ENCODE measurements around the gene MYH14. TPM values are rescaled to one million over a fixed set of nuclear protein-coding genes. Genes with fewer than 3 reads are reported as not detected.

MYH14 gene
- total RNA-seq, 2 experiments from 2014 or later = not detected

DNA sequence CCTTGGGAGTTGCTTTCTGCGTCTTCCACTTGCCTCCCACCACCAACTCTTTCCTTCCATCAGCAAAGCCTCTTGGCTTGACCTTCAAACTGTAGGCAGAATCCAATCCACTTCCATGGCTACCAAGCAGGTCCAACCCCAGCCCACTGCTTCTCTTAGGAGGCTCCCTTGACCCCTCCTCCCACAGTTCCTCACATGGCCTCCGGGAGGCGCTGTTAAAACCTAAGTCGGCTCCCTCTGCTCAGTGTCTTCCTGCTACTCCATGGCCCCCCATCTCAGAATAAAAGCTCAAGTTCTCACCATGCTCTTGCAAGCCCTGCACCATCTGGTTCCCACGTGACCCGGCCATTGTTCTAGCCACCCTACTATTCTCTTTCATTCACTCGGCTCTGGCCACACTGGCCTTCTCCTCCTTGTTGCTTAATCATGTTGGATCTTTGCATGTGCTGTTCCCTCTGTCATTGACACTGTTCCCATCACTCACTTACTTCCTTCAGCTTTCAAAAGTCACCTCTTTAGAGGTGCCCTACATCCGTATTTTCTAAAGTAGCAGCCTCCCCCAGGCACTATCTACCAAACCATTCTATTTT is 47.8 kb upstream of the MYH14 start:
- intact Hi-C loops (cut with micrococcal nuclease; ENCODE audit: unreplicated experiment) = no loop called here

DNA sequence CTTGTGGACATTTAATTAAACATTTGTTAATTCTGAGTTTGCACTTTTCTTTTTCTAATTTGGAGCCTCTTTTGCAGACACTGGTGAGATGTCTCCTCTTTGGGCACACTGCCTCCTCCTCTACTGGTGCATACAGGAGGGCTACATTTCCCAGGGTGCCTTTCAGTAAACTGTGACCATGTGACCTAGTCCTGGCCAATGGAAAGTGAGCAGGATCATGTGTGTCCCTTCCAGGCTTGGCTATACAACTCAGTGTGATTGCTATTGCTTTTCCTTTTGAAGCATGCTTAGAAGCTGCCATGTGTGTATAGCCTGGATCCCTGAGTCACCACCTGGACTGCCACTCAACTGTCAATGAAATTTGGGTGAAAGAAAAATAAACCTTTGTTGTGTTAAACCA is 44.8 kb upstream of the MYH14 start:
- intact Hi-C loops (cut with micrococcal nuclease; ENCODE audit: unreplicated experiment) = no loop called here
- no peaks in the 10 kb centered on the region for H3K9me3 ChIP-seq (ENCODE audit: low read length)
- H3K9me2 ChIP-seq (ENCODE audit: insufficient read depth, low read length) = no peaks in the 10 kb centered on the region
- TF ChIP-seq, protein P1, sequence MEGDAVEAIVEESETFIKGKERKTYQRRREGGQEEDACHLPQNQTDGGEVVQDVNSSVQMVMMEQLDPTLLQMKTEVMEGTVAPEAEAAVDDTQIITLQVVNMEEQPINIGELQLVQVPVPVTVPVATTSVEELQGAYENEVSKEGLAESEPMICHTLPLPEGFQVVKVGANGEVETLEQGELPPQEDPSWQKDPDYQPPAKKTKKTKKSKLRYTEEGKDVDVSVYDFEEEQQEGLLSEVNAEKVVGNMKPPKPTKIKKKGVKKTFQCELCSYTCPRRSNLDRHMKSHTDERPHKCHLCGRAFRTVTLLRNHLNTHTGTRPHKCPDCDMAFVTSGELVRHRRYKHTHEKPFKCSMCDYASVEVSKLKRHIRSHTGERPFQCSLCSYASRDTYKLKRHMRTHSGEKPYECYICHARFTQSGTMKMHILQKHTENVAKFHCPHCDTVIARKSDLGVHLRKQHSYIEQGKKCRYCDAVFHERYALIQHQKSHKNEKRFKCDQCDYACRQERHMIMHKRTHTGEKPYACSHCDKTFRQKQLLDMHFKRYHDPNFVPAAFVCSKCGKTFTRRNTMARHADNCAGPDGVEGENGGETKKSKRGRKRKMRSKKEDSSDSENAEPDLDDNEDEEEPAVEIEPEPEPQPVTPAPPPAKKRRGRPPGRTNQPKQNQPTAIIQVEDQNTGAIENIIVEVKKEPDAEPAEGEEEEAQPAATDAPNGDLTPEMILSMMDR (conservative IDR thresholded peaks at IDR 0.05; ENCODE audit: low read length) = no peak
- no peak for TF ChIP-seq EZH2phosphoT487 (IDR thresholded peaks at IDR 0.05; ENCODE audit: borderline replicate concordance, low read depth, low read length)
- ChIA-PET POLR2A (no interaction called here), CTCF (ENCODE audit: unreplicated experiment) (no interaction called here)
- H2AFZ ChIP-seq (ENCODE audit: low read length) = no peak overlapping the region
- BruUV-seq (replicated peaks) = no TSS peak
- H3K27ac ChIP-seq (ENCODE audit: low read depth, low read length, poor library complexity, severe bottlenecking) = no peak overlapping the region
- no peaks in the 10 kb centered on the region for H3K79me2 ChIP-seq (ENCODE audit: insufficient read depth, low read depth, low read length)
- H3K4me3 ChIP-seq (ENCODE audit: low read depth, low read length, poor library complexity, severe bottlenecking) = no peak overlapping the region
- H3K4me1 ChIP-seq (ENCODE audit: insufficient read depth, low read length, poor library complexity, severe bottlenecking) = no peaks in the 10 kb centered on the region
- no peak overlapping the region for H3K4me2 ChIP-seq (ENCODE audit: low read length)
- H4K20me1 ChIP-seq (ENCODE audit: insufficient read depth, low read length) = no peaks in the 10 kb centered on the region
- peak; percentile 5 for DNase-seq (ENCODE audit: low spot score)
- H3K36me3 ChIP-seq (ENCODE audit: insufficient read depth, low read length) = no peaks in the 10 kb centered on the region

More for the DNA sequence above, 47.8 kb upstream of the MYH14 start:
- no peak for DNase-seq (ENCODE audit: low spot score)
- Histone ChIP-seq H3K4me3 (ENCODE audit: low read depth, low read length, poor library complexity, severe bottlenecking) (no peak overlapping the region), H3K79me2 (ENCODE audit: insufficient read depth, low read depth, low read length) (no peaks in the 10 kb centered on the region), H3K4me1 (ENCODE audit: insufficient read depth, low read length, poor library complexity, severe bottlenecking) (no peaks in the 10 kb centered on the region), H3K9me3 (ENCODE audit: low read length) (no peaks in the 10 kb centered on the region), H3K27ac (ENCODE audit: low read depth, low read length, poor library complexity, severe bottlenecking) (no peak overlapping the region), H3K36me3 (ENCODE audit: insufficient read depth, low read length) (no peaks in the 10 kb centered on the region), H2AFZ (ENCODE audit: low read length) (no peak overlapping the region), H4K20me1 (ENCODE audit: insufficient read depth, low read length) (no peaks in the 10 kb centered on the region), H3K9me2 (ENCODE audit: insufficient read depth, low read length) (no peaks in the 10 kb centered on the region), H3K4me2 (ENCODE audit: low read length) (no peak overlapping the region)
- no TSS peak for BruUV-seq (replicated peaks)
- TF ChIP-seq EZH2phosphoT487 (IDR thresholded peaks at IDR 0.05; ENCODE audit: borderline replicate concordance, low read depth, low read length) = no peak
- TF ChIP-seq, protein P1 (conservative IDR thresholded peaks at IDR 0.05; ENCODE audit: low read length) = peak; percentile 64
- CTCF ChIA-PET (ENCODE audit: unreplicated experiment) = interaction anchor here (0.6 kb wide), 1 partner anchor 1663 kb away, joined by 3 read pairs; no protein-coding TSS in a partner anchor
- POLR2A ChIA-PET = no interaction called here

DNA sequence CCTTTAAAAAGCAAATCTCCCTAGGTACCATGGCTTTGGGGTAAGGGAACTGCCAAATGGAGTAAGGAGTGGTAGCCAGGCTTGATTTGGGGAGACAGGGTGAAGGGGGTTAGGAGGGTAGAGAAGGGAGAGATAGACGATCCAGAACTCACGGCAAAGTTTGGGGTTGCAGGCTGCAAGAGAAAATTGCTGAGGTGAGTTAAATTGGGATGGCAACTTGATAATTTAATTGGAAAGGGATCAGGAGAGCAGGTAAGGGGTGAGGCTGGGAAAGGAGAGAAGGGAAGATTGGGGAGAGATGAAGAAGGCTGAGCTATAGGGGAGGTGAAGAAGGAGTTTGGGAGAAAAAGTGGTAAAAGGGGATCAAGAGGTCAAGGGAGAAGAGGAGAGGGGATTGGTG is 44.3 kb upstream of the MYH14 start:
- BruUV-seq (replicated peaks) = no TSS peak
- Histone ChIP-seq H3K9me3 (ENCODE audit: low read length) (no peaks in the 10 kb centered on the region), H2AFZ (ENCODE audit: low read length) (no peak overlapping the region), H3K36me3 (ENCODE audit: insufficient read depth, low read length) (no peaks in the 10 kb centered on the region), H3K27ac (ENCODE audit: low read depth, low read length, poor library complexity, severe bottlenecking) (no peak overlapping the region), H3K4me3 (ENCODE audit: low read depth, low read length, poor library complexity, severe bottlenecking) (no peak overlapping the region), H4K20me1 (ENCODE audit: insufficient read depth, low read length) (no peaks in the 10 kb centered on the region), H3K4me1 (ENCODE audit: insufficient read depth, low read length, poor library complexity, severe bottlenecking) (no peaks in the 10 kb centered on the region), H3K79me2 (ENCODE audit: insufficient read depth, low read depth, low read length) (no peaks in the 10 kb centered on the region), H3K9me2 (ENCODE audit: insufficient read depth, low read length) (no peaks in the 10 kb centered on the region), H3K4me2 (ENCODE audit: low read length) (no peak overlapping the region)
- CTCF ChIA-PET (ENCODE audit: unreplicated experiment) = no interaction called here
- no peak for TF ChIP-seq EZH2phosphoT487 (IDR thresholded peaks at IDR 0.05; ENCODE audit: borderline replicate concordance, low read depth, low read length)
- TF ChIP-seq, protein P1 (conservative IDR thresholded peaks at IDR 0.05; ENCODE audit: low read length) = no peak
- POLR2A ChIA-PET = no interaction called here
- intact Hi-C loops (cut with micrococcal nuclease; ENCODE audit: unreplicated experiment) = no loop called here
- DNase-seq (ENCODE audit: low spot score) = no peak
